ENCODE measurements around the gene SF3B1.

Gene SF3B1

DNA sequence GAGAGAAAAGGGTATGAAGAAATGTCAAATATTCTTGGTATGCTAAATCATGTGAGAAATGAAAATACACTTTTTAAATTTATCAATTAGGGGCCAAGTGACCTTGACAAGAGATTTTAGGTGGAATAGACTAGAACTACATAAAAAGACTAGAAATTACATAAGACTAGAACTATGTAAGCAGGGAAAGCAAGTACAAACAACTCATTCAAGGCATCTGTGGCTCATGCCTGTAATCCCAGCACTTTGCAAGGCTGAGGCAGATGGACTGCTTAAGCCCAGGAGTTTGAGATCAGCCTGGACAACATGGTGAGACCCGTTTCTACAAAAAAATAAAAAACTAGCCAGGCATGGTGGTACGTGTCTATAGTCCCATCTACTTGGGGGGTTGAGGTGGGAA lies 20.3 kb downstream of the SF3B1 start:
- TF ChIP-seq ZNF70 (CRISPR knock-in tag; IDR thresholded peaks at IDR 0.05) = no peak
- TF ChIP-seq GLIS3 (CRISPR knock-in tag; IDR thresholded peaks at IDR 0.05) = no peak
- no peak for TF ChIP-seq ZFP3 (CRISPR knock-in tag; IDR thresholded peaks at IDR 0.05)
- TF ChIP-seq, protein P1, sequence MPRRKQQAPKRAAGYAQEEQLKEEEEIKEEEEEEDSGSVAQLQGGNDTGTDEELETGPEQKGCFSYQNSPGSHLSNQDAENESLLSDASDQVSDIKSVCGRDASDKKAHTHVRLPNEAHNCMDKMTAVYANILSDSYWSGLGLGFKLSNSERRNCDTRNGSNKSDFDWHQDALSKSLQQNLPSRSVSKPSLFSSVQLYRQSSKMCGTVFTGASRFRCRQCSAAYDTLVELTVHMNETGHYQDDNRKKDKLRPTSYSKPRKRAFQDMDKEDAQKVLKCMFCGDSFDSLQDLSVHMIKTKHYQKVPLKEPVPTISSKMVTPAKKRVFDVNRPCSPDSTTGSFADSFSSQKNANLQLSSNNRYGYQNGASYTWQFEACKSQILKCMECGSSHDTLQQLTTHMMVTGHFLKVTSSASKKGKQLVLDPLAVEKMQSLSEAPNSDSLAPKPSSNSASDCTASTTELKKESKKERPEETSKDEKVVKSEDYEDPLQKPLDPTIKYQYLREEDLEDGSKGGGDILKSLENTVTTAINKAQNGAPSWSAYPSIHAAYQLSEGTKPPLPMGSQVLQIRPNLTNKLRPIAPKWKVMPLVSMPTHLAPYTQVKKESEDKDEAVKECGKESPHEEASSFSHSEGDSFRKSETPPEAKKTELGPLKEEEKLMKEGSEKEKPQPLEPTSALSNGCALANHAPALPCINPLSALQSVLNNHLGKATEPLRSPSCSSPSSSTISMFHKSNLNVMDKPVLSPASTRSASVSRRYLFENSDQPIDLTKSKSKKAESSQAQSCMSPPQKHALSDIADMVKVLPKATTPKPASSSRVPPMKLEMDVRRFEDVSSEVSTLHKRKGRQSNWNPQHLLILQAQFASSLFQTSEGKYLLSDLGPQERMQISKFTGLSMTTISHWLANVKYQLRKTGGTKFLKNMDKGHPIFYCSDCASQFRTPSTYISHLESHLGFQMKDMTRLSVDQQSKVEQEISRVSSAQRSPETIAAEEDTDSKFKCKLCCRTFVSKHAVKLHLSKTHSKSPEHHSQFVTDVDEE (CRISPR knock-in tag; IDR thresholded peaks at IDR 0.05) = no peak
- no peak for TF ChIP-seq ZC3H10 (CRISPR knock-in tag; IDR thresholded peaks at IDR 0.05)
- TF ChIP-seq ARNTL (CRISPR knock-in tag; IDR thresholded peaks at IDR 0.05; ENCODE audit: borderline replicate concordance, low read depth) = no peak
- no peak for TF ChIP-seq RARB (CRISPR knock-in tag; IDR thresholded peaks at IDR 0.05)
- TF ChIP-seq, protein P2, sequence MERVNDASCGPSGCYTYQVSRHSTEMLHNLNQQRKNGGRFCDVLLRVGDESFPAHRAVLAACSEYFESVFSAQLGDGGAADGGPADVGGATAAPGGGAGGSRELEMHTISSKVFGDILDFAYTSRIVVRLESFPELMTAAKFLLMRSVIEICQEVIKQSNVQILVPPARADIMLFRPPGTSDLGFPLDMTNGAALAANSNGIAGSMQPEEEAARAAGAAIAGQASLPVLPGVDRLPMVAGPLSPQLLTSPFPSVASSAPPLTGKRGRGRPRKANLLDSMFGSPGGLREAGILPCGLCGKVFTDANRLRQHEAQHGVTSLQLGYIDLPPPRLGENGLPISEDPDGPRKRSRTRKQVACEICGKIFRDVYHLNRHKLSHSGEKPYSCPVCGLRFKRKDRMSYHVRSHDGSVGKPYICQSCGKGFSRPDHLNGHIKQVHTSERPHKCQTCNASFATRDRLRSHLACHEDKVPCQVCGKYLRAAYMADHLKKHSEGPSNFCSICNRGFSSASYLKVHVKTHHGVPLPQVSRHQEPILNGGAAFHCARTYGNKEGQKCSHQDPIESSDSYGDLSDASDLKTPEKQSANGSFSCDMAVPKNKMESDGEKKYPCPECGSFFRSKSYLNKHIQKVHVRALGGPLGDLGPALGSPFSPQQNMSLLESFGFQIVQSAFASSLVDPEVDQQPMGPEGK (CRISPR knock-in tag; IDR thresholded peaks at IDR 0.05; ENCODE audit: borderline replicate concordance) = no peak
- no peak for TF ChIP-seq ZNF565 (CRISPR knock-in tag; conservative IDR thresholded peaks at IDR 0.05; ENCODE audit: low read depth)
- no peak for TF ChIP-seq CSDC2 (CRISPR knock-in tag; IDR thresholded peaks at IDR 0.05)
- no peak for TF ChIP-seq PPARA (CRISPR knock-in tag; IDR thresholded peaks at IDR 0.05; ENCODE audit: borderline replicate concordance)
- TF ChIP-seq SNAI2 (CRISPR knock-in tag; IDR thresholded peaks at IDR 0.05) = no peak
- ATAC-seq = no peak

DNA sequence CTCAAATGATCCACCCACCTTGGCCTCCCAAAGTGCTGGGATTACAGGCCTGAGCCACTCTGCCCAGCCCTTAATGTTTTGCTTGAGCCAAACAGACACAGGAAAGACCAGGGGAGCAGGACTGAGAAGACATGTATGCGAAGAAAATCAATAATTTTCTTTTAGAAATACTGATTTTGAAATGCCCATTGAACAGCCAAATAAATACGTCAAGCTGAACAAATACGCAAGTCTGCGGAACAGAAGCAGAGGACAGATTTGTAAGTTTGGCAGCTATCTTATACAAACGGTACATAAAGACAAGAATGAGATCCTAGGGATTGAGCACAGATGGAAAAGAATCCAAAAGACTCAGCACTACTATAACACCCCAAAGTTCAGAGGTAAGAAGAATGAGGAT lies 20.8 kb downstream of the SF3B1 start:
- TF ChIP-seq, protein P2 (CRISPR knock-in tag; IDR thresholded peaks at IDR 0.05; ENCODE audit: borderline replicate concordance) = no peak
- TF ChIP-seq, protein P3, sequence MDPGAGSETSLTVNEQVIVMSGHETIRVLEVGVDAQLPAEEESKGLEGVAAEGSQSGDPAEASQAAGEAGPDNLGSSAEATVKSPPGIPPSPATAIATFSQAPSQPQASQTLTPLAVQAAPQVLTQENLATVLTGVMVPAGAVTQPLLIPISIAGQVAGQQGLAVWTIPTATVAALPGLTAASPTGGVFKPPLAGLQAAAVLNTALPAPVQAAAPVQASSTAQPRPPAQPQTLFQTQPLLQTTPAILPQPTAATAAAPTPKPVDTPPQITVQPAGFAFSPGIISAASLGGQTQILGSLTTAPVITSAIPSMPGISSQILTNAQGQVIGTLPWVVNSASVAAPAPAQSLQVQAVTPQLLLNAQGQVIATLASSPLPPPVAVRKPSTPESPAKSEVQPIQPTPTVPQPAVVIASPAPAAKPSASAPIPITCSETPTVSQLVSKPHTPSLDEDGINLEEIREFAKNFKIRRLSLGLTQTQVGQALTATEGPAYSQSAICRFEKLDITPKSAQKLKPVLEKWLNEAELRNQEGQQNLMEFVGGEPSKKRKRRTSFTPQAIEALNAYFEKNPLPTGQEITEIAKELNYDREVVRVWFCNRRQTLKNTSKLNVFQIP (CRISPR knock-in tag; IDR thresholded peaks at IDR 0.05; ENCODE audit: borderline replicate concordance, low read depth) = no peak
- TF ChIP-seq, protein P4, sequence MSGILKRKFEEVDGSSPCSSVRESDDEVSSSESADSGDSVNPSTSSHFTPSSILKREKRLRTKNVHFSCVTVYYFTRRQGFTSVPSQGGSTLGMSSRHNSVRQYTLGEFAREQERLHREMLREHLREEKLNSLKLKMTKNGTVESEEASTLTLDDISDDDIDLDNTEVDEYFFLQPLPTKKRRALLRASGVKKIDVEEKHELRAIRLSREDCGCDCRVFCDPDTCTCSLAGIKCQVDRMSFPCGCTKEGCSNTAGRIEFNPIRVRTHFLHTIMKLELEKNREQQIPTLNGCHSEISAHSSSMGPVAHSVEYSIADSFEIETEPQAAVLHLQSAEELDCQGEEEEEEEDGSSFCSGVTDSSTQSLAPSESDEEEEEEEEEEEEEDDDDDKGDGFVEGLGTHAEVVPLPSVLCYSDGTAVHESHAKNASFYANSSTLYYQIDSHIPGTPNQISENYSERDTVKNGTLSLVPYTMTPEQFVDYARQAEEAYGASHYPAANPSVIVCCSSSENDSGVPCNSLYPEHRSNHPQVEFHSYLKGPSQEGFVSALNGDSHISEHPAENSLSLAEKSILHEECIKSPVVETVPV (CRISPR knock-in tag; IDR thresholded peaks at IDR 0.05) = no peak
- TF ChIP-seq ESRRG (CRISPR knock-in tag; IDR thresholded peaks at IDR 0.05) = no peak
- TF ChIP-seq ARNTL (CRISPR knock-in tag; IDR thresholded peaks at IDR 0.05; ENCODE audit: borderline replicate concordance, low read depth) = no peak
- TF ChIP-seq TOX (CRISPR knock-in tag; IDR thresholded peaks at IDR 0.05; ENCODE audit: borderline replicate concordance) = no peak
- no peak for TF ChIP-seq ZC3H10 (CRISPR knock-in tag; IDR thresholded peaks at IDR 0.05)
- TF ChIP-seq ZNF8 (CRISPR knock-in tag; IDR thresholded peaks at IDR 0.05) = no peak
- no peak for TF ChIP-seq GLIS3 (CRISPR knock-in tag; IDR thresholded peaks at IDR 0.05)
- TF ChIP-seq ZNF70 (CRISPR knock-in tag; IDR thresholded peaks at IDR 0.05) = no peak
- no peak for TF ChIP-seq ZFP30 (CRISPR knock-in tag; IDR thresholded peaks at IDR 0.05)
- no peak for TF ChIP-seq SNAI2 (CRISPR knock-in tag; IDR thresholded peaks at IDR 0.05)
- TF ChIP-seq ZNF565 (CRISPR knock-in tag; conservative IDR thresholded peaks at IDR 0.05; ENCODE audit: low read depth) = no peak
- TF ChIP-seq TCF4 (CRISPR knock-in tag; IDR thresholded peaks at IDR 0.05; ENCODE audit: borderline replicate concordance) = no peak
- TF ChIP-seq ISL1 (CRISPR knock-in tag; IDR thresholded peaks at IDR 0.05) = no peak
- no peak for TF ChIP-seq ZFP3 (CRISPR knock-in tag; IDR thresholded peaks at IDR 0.05)
- TF ChIP-seq, protein P1 (CRISPR knock-in tag; IDR thresholded peaks at IDR 0.05) = no peak
- TF ChIP-seq, protein P5, sequence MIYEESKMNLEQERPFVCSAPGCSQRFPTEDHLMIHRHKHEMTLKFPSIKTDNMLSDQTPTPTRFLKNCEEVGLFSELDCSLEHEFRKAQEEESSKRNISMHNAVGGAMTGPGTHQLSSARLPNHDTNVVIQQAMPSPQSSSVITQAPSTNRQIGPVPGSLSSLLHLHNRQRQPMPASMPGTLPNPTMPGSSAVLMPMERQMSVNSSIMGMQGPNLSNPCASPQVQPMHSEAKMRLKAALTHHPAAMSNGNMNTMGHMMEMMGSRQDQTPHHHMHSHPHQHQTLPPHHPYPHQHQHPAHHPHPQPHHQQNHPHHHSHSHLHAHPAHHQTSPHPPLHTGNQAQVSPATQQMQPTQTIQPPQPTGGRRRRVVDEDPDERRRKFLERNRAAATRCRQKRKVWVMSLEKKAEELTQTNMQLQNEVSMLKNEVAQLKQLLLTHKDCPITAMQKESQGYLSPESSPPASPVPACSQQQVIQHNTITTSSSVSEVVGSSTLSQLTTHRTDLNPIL (CRISPR knock-in tag; IDR thresholded peaks at IDR 0.05; ENCODE audit: low read depth) = no peak
- ATAC-seq = no peak

All from SK-N-SH treated with all-trans-retinoic acid at 6 μM for 48 hours (cell line).